Inflammatory macrophage treated with lipopolysaccharide for 1 hour (primary cell): ENCODE results near the gene METTL1.

Experiments used
- DNase-seq, 2 donors: peaks; one replicate each; pipeline ENCODE4 v3.0.0-alpha.2; 2020 to 2022

METTL1 gene

GRCh38 chr12:57735952-57736740 lies 35.8 kb downstream of the METTL1 start:
- no peak for DNase-seq

GRCh38 chr12:57735198-57735855 lies 36.6 kb downstream of the METTL1 start:
- no peak for DNase-seq

- no peak for DNase-seq
Observed at GRCh38 chr12:57734591-57734990, 37.3 kb downstream of the METTL1 start.

- no peak for DNase-seq
Observed at GRCh38 chr12:57733928-57734327, 38.0 kb downstream of the METTL1 start.

- DNase-seq, result no peak
Observed at GRCh38 chr12:57732726-57733593, 38.9 kb downstream of the METTL1 start.

- DNase-seq, result no peak
Observed at GRCh38 chr12:57732270-57732669, 39.6 kb downstream of the METTL1 start.

GRCh38 chr12:57731411-57732080 lies 40.4 kb downstream of the METTL1 start:
- no peak for DNase-seq

- no peak for DNase-seq
Observed at GRCh38 chr12:57730336-57731067, 41.4 kb downstream of the METTL1 start.

- DNase-seq, result no peak
Observed at GRCh38 chr12:57729321-57729844, 42.5 kb downstream of the METTL1 start.

GRCh38 chr12:57727758-57728395 lies 44.0 kb downstream of the METTL1 start:
- no peak for DNase-seq

GRCh38 chr12:57726884-57727757 lies 44.8 kb downstream of the METTL1 start:
- no peak for DNase-seq

- no peak for DNase-seq
Observed at GRCh38 chr12:57726151-57726883, 45.6 kb downstream of the METTL1 start.

GRCh38 chr12:57725851-57726150 lies 46.1 kb downstream of the METTL1 start:
- no peak for DNase-seq

- no peak for DNase-seq
Observed at GRCh38 chr12:57724936-57725740, 46.8 kb downstream of the METTL1 start.

- no peak for DNase-seq
Observed at GRCh38 chr12:57724003-57724935, 47.6 kb downstream of the METTL1 start.

GRCh38 chr12:57723630-57723962 lies 48.3 kb downstream of the METTL1 start:
- no peak for DNase-seq

GRCh38 chr12:57722716-57723629 lies 48.9 kb downstream of the METTL1 start:
- DNase-seq, result no peak
